Measurements from ENCODE around the gene SUPT3H.

- TF ChIP-seq, protein P1, sequence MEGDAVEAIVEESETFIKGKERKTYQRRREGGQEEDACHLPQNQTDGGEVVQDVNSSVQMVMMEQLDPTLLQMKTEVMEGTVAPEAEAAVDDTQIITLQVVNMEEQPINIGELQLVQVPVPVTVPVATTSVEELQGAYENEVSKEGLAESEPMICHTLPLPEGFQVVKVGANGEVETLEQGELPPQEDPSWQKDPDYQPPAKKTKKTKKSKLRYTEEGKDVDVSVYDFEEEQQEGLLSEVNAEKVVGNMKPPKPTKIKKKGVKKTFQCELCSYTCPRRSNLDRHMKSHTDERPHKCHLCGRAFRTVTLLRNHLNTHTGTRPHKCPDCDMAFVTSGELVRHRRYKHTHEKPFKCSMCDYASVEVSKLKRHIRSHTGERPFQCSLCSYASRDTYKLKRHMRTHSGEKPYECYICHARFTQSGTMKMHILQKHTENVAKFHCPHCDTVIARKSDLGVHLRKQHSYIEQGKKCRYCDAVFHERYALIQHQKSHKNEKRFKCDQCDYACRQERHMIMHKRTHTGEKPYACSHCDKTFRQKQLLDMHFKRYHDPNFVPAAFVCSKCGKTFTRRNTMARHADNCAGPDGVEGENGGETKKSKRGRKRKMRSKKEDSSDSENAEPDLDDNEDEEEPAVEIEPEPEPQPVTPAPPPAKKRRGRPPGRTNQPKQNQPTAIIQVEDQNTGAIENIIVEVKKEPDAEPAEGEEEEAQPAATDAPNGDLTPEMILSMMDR (conservative IDR thresholded peaks at IDR 0.05 in 1 of 2, IDR thresholded peaks at IDR 0.05 in 1 of 2; ENCODE audit: extremely low read depth in 1 of 2, insufficient read depth in 1 of 2, low read depth in 1 of 2, low read length in 2 of 2): no peak
- no peak for TF ChIP-seq EZH2 (IDR thresholded peaks at IDR 0.05; ENCODE audit: borderline replicate concordance, low read length)
Observed at GRCh38 chr6:45323656-45324224, 54.0 kb downstream of the SUPT3H start.

Data from mammary epithelial cell (primary cell).